ENCODE results near the gene NRF1.
"Not testable (repeated sequence)": the region's sequence is repeated elsewhere in the genome, so short reads cannot be mapped to it uniquely, and the experiment has no call there.

Gene NRF1

DNA sequence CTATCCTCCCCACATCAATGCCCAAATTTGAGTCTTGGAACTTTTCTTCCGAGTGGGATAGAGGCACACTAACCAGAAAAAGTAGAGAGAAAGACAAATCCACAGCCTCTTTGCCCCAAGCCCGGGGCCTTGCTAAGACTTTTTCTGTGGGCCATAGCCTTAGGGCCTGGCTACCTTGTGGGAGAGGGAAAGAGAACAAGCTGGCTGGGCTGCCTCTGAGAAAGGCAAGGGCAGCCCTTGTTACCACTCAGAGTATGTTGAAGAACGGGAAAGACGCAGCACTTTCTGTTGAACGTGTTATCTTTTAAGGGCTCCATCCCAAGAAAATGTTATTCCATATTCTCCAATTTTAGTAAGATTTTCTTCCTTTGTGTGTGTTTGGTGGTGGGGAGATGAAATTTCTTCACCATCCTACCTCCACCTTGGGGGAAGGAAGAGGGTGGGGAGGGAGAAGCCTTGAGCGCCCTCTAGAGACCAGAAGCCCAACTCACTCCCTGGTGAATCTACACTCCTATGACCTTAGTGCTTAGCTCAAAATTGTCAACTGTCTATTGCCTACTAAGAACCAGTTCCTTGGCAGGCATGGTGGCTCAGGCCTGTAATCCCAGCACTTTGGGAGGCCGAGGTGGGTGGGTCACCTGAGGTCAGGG lies 3.9 kb upstream of the NRF1 start:
- peak in 1 of 2 experiments; percentile 30 for DNase-seq

DNA sequence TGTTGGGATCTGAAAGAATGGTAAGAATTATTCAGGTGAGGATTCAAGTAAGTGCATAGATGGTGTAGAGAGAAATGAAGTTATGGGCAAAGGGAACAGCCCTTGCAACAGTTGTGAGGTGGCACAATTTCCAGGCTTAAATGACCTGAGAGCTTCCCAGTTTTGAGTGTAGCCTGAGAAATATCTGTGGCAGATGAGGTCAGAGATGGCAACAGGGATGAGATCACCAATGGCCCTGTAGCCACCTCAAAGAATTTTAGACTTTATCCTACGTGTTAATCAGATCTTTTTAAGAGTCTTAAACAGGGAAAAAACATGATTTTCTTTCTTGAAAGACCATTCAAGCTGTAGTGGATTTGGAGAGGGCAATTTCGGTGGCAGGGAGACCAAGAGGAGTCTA lies 1.9 kb upstream of the NRF1 start:
- no peak for DNase-seq

DNA sequence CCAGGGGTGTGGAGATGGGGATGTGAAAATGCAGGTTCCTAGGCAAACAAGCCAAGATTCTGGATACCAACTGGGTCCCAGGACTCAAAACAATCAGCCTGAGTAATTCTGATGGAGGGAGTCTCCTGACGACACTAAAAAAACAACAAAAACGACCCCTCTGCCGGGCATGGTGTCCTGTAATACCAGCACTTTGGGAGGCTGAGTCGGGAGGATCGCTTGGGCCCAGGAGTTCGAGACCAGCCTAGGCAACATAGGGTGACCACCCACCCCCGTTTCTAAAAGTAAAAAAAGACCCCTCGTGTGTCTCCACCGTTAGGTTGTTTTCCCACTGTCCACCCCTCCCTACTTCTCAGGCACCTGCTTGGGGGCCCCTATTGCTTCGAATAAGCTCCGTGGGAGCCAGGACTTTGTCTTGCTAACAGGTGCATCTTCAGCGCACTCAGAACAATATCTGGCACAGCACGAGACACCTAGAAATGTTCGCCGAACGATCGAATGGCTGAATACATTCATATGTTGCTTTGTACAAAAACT lies 743 bp upstream of the NRF1 start:
- no peak for DNase-seq

DNA sequence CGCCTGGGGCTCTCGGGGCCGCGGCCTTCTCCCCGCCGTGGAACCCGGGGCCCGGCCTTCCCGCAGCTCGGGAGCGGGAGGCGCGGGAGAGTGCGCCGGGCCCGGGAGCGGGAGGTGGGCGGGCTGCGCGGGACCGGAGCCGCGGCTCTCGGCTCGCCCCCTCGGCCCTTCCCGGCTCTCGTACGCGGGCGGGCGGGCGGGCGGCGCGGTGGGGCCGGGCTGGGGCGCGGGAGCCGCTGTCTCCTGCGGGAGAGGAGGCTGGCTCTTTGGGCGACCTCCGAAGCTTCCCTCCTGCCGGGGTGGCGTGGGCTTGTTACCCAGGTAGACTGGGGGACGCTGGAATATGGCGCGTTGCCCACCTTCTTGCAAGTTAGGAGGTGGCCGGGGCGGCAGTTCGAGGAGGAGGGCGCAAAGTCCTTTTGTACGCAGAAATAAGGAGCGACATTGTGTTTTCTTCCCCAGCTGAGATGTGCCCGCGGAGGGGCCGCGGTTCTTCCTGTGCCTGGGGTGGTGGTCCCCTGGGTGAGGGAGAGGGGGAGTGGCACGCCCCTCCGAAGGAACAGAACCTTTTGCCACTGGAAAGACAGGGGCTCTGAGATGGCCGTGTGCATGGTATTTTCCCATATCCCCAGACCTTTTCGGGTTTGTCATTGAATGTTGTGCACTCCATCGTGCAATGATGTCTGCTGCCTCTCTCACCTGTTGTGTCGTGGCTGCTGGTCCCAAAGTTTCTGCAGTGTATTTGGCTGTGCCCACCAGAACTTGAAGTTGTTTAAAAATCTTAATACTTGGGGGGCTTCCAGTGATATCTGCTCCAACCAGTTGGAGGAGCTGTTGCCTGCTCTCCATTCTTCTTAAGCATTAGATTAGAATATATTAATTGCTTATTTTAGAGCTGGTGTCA lies 844 bp downstream of the NRF1 start:
- no peak for DNase-seq

DNA sequence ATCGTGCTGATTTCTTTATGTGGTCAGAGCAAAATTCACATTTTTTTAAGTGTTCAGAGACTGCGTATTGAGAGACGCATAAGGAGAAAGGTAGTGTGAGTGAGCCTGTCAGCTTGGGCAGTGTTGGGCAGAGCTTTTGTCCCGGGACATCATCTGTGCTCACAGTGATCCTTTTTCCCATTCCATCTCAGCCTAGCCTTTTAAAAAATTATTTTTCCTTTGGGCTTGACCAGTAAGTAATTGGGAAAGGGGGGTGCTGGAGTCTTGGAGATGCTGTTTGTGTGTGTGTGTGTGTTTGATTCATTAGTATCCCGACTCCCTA lies 1.5 kb downstream of the NRF1 start:
- DNase-seq = no peak

DNA sequence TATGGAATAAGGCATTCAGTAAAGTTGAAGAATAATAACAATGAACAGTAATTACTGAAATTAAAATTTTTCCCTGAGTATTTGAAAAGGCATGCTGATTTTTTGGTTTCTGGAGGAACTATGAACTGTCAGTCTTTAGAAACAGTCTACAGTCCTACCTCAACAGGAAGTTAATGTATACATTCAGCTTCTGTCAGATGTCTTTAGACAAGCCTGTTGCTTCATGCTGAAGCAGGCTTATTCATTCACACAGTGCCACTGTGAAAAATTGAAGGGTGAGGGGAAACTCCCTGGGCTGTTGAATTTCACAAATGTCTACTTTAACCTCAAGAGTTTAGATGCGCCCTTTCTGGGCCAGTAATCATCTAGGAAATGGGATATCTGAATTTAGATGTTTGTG lies 3.5 kb downstream of the NRF1 start:
- DNase-seq = no peak

DNA sequence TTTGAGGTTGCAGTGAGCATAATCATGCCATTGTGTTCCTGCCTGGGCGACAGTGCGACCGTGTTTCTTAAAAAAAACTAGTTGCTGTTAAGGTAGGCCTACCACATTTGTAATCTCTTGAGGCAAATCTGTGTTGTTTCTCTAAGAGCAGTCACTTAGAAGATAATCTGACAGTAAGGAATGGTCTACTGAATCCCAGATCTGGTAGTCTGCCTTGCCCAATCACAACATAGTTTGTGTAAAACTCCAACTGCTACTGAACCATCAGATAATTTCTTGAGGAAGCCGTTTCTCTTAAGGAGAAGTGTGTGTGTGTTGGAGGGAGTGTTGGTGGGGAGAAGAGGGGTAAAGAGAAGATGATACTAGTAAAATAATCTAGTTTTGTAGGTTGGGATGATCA lies 5.0 kb downstream of the NRF1 start:
- DNase-seq = no peak

DNA sequence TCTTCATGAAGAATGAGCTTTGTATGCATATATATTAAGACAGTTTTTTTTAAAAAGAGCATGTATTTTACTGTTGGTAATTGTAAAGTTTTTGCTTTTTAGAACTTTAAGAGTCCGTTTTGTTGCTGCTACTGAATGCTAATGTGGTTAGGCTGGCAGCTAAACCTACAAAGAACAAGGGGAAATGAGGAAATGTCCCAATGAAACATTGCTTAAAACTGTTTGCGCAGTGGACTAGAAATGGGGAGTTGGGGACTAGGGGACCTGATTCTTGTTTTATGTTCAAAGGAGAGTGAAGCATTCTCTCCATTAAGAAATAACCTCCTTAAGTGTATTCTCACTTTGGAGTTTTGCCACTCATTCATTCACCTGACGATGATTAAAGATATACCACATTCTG lies 5.7 kb downstream of the NRF1 start:
- no peak for DNase-seq

DNA sequence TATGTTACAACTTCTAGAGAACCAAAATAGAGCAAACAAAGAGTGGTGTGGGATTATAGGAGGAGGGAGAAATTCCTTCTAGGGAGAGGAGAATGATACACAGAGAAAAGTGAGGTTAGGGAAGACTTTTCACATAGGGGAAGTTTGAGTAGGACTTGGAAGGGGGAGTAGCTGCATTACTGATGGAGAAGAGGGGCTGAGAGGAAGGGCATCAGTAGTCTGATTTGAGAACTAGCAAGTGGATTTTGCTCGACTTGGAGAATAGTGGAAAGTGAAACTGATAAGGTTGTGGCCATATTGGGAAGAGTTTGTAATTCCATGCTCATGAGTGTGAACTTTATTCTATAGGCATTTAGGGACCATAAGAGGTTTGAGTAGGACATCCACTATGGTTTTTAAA lies 6.1 kb downstream of the NRF1 start:
- no peak for DNase-seq

DNA sequence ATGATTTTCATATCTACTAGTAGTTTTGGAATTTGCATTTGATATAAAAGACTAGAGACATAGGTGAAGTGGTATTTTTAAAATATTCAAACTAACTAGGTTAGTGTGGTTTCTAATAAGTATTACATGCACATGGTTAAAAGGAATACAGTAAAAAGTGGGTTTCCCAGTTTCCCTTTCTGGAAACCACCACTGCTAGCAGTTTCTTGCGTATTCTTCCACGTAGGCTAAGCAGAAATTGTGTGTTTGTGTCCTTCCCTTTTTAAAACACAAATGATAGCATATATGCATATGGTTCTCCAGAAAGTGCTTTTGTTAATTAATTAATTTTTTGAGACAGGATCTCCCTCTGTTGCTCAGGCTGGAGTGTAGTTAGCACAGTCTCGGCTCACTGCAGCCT lies 15.4 kb downstream of the NRF1 start:
- DNase-seq = no peak

DNA sequence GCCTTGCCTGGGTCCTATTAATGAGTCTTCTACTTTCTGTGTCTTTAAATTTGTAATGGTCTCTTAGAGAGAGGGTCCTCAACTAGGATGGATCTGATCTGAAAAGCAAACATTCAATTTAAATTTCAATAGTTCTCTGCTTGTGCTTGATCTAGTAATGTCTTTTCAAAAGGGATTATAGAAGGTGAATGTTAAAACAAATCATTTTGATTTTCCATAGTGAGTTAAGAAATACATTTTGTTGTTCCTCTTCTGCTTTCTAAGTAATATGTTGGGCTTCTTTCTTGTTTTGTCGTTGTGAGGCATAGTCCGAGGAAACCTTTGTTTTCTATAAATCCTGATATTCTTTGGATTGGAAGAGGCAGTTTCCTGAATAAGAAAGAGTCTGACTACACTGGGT lies 18.8 kb downstream of the NRF1 start:
- DNase-seq = no peak

DNA sequence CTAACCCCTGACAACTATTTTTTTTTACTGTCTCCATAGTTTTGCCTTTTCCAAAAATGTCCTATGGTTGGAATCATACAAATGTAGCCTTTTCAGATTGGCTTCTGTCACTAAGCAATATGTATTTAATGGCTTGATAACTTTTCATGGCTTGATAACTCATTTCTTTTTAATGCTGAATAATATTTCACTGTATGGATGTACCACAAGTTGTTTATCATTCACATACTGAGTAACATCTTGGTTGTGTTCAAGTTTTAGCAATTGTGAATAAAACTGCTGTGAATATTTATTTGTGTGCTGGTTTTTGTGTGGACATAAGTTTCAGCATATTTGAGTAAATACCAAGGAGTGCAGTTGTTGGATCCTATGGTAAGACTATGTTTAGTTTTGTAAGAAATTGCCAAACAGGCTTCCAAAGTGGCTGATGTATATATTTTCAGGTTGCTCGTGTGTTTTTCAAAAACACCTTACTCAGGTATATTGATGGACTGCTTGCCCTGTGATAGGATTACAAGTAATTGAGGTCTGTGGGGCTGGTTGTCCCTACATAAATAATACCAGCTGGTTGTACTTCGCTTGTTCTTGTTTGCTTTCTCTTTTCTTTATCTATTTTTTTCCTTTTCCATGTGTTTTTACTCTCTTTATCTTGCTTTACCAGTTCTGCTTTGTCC lies 23.0 kb downstream of the NRF1 start:
- DNase-seq = no peak

DNA sequence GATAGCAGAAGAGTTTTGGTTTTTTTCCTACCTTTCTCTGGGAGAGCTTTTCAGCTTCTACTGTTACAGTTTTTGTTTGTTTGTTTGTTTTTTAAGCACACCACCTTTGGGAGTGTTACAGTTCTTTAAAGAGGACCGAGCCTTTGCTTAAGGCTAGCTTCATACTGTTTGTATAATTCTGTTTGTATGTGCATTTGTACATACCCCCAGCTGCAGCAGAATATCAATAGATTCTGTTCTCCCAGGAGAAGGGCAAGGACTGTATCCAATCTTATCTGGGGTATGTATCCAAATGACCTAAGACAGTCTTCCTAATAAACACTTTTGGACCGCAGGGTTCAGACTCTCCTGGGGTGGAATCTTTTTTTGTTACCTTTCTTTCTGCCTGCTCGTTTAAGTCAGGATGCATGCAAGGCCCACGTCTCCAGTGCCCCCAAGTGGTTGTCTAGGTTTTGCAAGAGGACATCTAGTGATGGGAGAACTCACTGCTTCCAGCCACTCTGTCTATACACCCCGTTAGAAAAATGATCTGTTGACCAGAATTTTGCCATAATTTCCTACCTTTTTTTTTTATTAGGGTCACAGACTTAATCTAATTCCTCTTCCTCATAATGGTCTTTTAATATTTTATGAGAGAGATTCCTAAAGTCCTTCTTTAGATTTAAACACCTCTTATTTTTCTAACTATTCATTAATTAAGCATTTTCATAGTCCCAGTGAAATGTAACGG lies 23.9 kb downstream of the NRF1 start:
- peak; percentile 39 to 57 for DNase-seq

DNA sequence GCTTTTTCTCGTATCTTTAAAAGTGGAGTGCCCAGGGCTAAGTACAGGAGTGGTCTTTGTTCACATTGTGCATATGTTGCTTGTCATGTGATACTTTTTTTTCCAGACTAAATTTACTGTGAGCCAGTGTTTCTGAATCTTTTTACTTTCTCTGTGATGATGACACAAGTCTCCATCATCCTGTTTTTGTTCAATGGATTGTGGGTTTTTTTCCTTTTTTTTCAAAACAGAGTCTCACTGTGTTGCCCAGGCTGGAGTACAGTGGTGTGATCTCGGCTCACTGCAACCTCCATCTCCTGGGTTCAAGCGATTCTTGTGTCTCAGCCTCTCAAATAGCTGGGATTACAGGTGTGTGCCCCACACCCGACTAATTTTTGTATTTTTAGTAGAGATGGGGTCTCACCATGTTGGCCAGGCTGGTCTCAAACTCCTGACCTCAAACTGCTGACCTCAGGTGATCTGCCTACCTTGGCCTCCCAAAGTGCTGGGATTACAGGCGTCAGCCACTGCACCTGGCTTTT lies 24.6 kb downstream of the NRF1 start:
- DNase-seq = not testable (repeated sequence)

DNA sequence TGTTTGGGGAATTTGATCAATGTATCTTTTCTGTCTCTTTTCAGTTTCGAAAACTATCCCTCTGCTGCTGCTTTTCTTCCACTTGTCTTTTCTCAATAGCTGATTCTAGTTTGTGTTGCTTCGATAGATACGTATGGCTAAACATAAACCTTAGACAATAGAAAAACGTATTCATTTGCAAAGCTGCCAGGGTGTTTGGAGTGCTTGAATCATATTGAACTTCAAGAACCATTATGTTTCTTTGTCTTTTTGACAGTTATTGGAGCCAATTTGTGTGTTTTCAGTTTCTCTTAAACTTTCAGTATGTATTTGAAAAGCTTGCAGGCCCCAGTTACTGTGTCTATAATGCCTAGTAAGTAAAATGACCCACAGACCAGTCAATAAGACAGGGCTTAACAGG lies 25.1 kb downstream of the NRF1 start:
- DNase-seq = no peak

DNA sequence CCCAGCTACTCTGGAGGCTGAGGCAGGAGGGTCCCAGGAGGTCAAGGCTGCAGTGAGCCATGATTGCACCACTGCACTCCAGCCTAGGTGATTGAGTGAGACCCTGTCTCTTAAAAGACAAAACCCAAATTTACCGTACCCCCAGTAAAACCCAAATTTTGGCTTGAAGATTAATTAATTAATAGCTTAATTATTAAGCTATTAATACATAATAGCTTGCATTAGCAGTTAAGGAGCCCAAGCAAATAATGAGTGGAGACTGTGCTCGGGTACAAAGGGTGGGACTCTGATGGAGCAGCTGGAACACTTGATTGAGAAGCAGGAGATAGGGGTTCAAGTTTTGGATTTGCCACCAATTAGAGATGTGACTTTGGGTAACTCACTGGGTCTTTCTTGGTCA lies 28.9 kb downstream of the NRF1 start:
- DNase-seq = no peak

DNA sequence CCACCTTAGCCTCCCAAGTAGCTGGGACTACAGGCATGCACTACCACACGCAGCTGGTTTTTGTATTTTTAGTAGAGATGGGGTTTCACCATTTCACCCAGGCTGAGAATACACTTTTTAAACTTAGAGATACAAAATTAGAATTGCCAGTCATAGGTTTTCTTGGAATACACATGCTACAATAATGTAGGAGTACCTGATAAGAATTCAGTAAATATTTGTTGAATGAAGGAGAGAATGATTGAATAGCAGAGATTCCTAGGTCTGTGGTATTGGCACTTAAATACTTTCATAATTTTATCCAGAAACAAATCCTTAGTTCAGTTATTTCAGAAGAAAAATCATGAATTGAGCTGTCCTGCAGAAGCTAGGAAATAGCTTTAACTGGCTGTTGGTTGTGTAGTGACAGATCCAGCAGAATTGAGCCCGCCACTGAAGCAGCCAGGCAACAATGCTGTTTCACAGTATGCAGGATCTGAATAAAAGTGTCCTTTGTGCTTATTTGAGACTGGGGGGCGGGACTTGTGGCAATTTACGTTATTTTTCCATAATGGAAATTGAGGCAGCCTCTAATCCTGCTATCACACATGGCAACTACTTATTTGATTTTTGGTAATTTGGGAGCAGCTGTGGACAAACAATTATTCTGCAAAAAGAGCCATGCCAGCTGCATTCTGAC lies 31.5 kb downstream of the NRF1 start:
- no peak for DNase-seq

DNA sequence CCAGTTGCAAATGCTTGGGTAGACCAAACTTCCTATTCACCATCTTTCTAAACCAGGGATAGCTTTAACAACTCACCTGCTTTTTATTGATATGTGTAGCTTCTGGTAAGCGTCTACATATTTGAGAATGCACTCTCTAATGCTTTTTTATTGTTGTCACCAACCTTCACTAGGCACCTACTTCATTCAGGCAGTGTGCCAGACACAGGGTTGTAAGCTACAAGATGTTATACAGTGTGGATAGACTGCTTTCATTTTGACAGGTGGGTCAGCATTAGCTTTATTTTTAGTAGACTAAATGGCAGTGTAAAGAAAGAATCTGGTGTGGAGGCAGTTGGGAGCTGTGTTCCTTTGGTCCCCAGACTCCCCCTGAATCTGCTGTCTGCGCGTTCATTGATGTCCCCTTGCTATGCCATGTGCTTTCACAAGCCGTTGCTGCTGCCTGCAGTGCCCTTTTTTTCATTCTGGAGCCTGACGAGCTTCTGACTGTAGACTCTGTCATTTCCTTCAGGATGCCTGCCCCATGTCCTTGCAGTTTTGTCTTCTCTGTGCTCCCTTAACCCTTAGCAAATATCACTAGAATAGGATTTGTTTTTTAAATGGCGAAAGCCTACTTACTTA lies 32.1 kb downstream of the NRF1 start:
- DNase-seq = no peak

DNA sequence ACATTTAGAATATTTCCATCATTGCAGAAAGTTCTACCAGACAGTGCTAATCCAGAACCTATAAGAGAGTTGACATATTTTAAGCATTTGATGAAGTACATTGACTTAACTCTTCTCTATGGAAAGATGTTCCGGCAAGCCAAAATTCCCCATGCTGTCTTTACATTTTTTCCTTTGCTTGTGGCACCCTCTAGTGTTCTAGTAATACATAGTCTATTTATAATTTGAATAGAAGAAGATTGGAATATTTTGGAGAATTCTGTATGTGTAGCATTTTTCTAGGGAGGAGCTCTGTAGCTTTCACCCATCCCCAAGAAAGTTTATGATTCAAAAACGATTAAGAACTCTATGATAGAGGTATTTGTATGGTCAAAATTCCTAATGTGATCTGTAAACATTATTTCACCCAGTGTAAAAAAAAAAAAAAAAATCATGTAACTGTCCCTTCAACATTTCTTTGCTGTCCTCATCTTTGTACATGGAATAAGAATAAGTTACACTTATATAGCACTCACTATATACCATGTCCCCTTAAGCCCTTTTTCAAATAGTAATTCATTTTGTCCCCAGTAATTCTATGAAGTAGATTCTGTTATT lies 33.2 kb downstream of the NRF1 start:
- peak in 1 of 2 experiments; percentile 43 for DNase-seq

DNA sequence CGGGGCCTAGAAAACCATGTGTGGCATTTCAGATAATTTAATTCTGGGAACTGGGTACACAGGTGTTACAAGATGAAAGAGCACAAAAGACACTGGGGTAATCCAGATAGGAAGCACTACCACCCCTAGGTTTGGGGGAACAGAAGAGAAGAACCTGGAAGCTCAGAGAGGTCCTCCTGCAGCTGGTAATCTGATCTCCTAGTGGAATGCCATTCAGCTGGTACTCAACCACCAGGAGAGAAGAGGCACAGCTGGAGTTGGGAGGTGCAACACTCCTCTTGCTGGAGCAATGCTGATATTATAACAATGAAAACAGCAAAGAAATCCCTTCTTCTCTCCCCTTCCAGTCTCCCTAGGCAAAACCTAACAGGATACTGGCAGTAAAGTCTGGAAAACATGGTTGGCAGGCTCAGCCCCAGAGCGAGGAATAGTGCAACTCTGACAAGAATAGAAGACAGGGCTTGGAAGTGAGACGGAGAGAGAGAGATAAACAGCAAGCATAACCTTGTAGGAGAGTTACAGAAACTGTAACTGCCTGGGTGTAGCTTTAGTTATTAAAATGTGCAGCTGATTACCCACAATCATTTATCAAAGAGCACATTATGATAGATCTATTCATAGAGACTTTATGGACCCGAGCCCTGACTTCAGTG lies 35.0 kb downstream of the NRF1 start:
- DNase-seq = no peak

Measured in NCI-H1930 (cell line).